Measurements from ENCODE around the gene ASPSCR1. TPM values are rescaled to one million over a fixed set of nuclear protein-coding genes. Genes with fewer than 3 reads are reported as not detected.
A peak's percentile ranks its signal among the peaks of the same experiment; 100 is the strongest.

Gene ASPSCR1, protein sequence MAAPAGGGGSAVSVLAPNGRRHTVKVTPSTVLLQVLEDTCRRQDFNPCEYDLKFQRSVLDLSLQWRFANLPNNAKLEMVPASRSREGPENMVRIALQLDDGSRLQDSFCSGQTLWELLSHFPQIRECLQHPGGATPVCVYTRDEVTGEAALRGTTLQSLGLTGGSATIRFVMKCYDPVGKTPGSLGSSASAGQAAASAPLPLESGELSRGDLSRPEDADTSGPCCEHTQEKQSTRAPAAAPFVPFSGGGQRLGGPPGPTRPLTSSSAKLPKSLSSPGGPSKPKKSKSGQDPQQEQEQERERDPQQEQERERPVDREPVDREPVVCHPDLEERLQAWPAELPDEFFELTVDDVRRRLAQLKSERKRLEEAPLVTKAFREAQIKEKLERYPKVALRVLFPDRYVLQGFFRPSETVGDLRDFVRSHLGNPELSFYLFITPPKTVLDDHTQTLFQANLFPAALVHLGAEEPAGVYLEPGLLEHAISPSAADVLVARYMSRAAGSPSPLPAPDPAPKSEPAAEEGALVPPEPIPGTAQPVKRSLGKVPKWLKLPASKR
- total RNA-seq, result 40.0 and 50.0 TPM in 2 replicates

DNA sequence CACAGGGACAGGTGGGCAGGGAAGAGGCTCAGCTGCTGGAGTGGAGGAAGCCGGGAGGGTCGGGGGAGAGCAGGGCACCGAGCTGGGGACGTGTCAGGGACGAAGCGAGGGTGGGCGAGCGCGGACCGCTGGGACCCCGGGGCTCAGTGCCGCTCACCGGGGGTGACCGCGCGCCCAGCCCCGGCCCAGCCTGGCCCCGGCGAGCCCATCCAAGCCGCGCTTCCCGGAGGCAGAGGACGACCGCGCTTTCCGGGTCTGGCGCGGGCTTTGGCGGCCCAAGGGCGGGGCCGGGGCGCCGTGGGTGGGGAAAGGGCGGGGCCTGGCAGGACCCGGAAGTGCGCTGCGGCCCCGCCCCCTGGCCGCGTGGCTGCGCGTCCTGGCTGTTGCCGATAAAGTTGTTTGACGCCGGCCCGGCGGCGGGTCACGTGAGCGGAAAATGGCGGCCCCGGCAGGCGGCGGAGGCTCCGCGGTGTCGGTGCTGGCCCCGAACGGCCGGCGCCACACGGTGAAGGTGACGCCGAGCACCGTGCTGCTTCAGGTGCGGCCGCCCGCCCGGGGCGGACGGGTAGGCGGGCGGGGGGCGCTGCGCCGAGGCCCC is at the start of gene ASPSCR1:
Gene ASPSCR1, plus strand, starts transcription at position 419 of the 598 bp plus-strand sequence. Its CDS starts 18 bp downstream, at position 437.
- peaks cover 26% of the 10 kb centered on the region for H3K4me1 Mint-ChIP-seq
- peak; percentile 92 for ATAC-seq (ENCODE audit: low read depth)
- CTCF ChIA-PET, result interaction anchor here (1.1 to 2.0 kb wide), 2 partner anchors 11 to 18 kb away, joined by 3 to 9 read pairs; no protein-coding TSS in a partner anchor
- intact Hi-C loops (cut with micrococcal nuclease), result loop anchor here (1.0 to 5.0 kb wide), 6 partner anchors 9 to 121 kb away; partner anchors contain the start of genes DCXR, FASN, LRRC45 and MAFG
- H3K27me3 Mint-ChIP-seq, result no peaks in the 10 kb centered on the region
- H3K9me3 Mint-ChIP-seq, result no peaks in the 10 kb centered on the region
- H3K36me3 Mint-ChIP-seq (ENCODE audit: low read depth), result peaks cover 16% of the 10 kb centered on the region
- TF ChIP-seq, protein P1, sequence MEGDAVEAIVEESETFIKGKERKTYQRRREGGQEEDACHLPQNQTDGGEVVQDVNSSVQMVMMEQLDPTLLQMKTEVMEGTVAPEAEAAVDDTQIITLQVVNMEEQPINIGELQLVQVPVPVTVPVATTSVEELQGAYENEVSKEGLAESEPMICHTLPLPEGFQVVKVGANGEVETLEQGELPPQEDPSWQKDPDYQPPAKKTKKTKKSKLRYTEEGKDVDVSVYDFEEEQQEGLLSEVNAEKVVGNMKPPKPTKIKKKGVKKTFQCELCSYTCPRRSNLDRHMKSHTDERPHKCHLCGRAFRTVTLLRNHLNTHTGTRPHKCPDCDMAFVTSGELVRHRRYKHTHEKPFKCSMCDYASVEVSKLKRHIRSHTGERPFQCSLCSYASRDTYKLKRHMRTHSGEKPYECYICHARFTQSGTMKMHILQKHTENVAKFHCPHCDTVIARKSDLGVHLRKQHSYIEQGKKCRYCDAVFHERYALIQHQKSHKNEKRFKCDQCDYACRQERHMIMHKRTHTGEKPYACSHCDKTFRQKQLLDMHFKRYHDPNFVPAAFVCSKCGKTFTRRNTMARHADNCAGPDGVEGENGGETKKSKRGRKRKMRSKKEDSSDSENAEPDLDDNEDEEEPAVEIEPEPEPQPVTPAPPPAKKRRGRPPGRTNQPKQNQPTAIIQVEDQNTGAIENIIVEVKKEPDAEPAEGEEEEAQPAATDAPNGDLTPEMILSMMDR (IDR thresholded peaks at IDR 0.05), result no peak
- peak; percentile 94 for DNase-seq
- POLR2A ChIA-PET, result interaction anchor here (0.9 to 2.3 kb wide), 8 partner anchors 9 to 104 kb away, joined by 3 to 20 read pairs (median 4); partner anchors contain the start of genes DCXR and MAFG
- H3K4me3 Mint-ChIP-seq, result peak within 1 kb of the TSS; percentile 95
- peak within 1 kb of the TSS; percentile 93 for H3K27ac Mint-ChIP-seq

DNA sequence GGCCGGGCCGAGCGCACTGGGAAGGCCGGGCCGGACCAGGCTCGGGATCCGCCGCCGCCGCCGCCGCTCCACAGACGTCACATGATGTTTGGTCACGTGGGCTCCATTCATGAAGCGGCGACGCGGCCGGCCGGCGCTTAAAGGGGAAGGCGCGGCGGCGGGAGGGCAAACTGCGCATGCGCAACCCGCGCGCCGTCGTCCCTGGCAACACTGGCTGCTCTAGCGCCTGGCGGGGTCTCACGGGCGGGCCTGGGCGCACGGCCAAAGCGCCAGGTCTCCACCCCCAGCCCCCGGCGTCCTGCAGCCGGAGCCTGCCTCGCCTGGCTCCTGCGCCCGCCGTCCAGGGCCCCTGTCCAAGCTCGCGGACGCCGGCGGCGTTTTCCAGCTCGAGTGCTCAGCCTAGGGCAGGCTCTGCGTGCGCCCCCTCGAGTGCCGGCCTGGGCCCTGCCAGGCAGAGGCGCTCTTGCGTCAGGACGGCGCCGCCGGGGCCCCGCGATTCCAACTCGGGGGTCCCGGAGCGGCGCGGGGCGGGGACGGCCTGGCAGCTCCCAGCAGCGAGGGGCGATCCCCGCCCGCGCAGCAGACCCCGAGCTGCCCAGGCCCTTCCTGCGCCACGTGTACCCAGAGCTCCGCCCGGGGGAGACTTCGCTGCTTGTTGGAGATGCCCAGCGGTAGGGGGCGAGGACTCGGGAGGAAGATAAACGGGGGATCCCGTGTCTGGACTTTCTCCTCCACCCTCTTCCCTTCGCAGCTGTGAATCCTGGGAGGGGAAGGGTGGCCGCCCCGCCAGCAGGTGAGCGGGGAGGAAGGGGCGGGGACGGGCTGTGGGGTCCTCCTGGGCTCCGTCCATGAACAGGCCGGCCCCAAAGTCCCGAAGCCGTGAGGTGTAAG is 49.5 kb upstream of the ASPSCR1 start, which contains the start of gene MAFG:
Gene MAFG, minus strand, starts transcription at position 83 of the 891 bp plus-strand sequence. CDS start 4,550 bp downstream, outside the sequence.
- Mint-ChIP-seq H3K9me3 (no peaks in the 10 kb centered on the region), H3K27ac (peak within 1 kb of the TSS; percentile 85), H3K4me3 (peak within 1 kb of the TSS; percentile 88), H3K27me3 (peaks cover 7% of the 10 kb centered on the region), H3K4me1 (peaks cover 33% of the 10 kb centered on the region), H3K36me3 (ENCODE audit: low read depth) (peaks cover 5% of the 10 kb centered on the region)
- peak; percentile 93 for DNase-seq
- TF ChIP-seq, protein P1 (IDR thresholded peaks at IDR 0.05), result no peak
- ChIA-PET POLR2A (interaction anchor here (1.0 to 3.5 kb wide), 16 partner anchors 10 to 370 kb away, joined by 3 to 28 read pairs (median 4); partner anchors contain the start of genes ANAPC11, ARL16, ASPSCR1 and DCXR), CTCF (interaction anchor here (0.7 to 1.8 kb wide), 4 partner anchors 10 to 370 kb away, joined by 3 to 6 read pairs (median 4); partner anchors contain the start of gene SIRT7)
- peak; percentile 60 for ATAC-seq (ENCODE audit: low read depth)
- intact Hi-C loops (cut with micrococcal nuclease), result loop anchor here (1.0 to 2.0 kb wide), 5 partner anchors 9 to 67 kb away; partner anchors contain the start of genes ALYREF, ANAPC11, ARHGDIA and ASPSCR1

DNA sequence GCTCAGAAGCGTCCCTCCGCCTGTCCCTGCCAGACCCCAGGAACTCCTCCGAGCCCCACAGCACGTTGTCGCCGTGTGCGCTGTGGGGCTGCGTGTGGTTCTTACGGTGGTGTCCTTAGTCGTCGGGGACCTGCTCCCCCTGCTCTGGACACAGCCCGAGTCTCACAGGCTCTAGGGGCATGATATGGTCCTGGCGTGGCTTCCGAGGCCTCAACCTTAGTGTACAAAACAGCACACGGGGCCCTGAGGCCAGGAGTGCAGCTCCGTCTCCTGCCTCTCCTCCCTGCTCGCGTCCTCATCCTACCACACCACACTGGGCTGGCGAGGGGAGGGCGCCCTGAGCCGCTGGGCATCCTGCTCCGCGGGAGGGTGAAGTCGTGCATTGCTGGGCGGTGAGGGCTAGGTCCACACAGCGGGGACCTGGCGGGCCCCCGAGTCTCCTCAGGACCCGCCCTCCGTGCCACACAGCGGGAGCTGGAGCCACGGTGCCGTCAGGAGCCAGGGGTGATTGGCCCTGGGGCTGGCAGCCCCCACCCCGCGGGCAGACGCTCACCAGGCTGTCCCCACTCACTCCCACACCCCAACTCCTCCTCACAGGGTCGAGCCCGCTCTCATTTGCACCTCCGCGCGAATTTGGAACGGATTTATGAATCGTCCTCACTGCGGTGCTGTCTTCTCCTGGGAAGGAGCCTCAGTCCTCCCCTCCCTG is 48.7 kb upstream of the ASPSCR1 start:
- POLR2A ChIA-PET, result interaction anchor here (1.5 to 3.5 kb wide), 4 partner anchors 12 to 67 kb away, joined by 3 to 28 read pairs (median 8); partner anchors contain the start of genes P4HB and SIRT7
- ATAC-seq (ENCODE audit: low read depth) (no peak), DNase-seq (no peak)
- peaks cover 29% of the 10 kb centered on the region for H3K4me1 Mint-ChIP-seq
- CTCF ChIA-PET, result interaction anchor here (1.4 kb wide), 1 partner anchor 31 kb away, joined by 5 read pairs; no protein-coding TSS in a partner anchor
- H3K27ac Mint-ChIP-seq, result no peak overlapping the region
- H3K9me3 Mint-ChIP-seq, result no peaks in the 10 kb centered on the region
- intact Hi-C loops (cut with micrococcal nuclease), result loop anchor here (1.0 kb wide), 2 partner anchors 9 to 37 kb away; partner anchors contain the start of genes ALYREF, ANAPC11 and PYCR1
- TF ChIP-seq, protein P1 (IDR thresholded peaks at IDR 0.05), result no peak
- peak overlapping the region; percentile 52 for H3K4me3 Mint-ChIP-seq
- H3K27me3 Mint-ChIP-seq, result peaks cover 7% of the 10 kb centered on the region
- H3K36me3 Mint-ChIP-seq (ENCODE audit: low read depth), result peaks cover 8% of the 10 kb centered on the region

Measured in activated B cell treated with CpG ODN at 0.5 μM for 24 hours (primary cell).